Measurements from ENCODE around the gene MSH5.

- TF ChIP-seq JUNB (CRISPR knock-in tag; conservative IDR thresholded peaks at IDR 0.05) (no peak), HNRNPL (IDR thresholded peaks at IDR 0.05; ENCODE audit: low read depth, low read length) (no peak), NFRKB (IDR thresholded peaks at IDR 0.05; ENCODE audit: low read depth) (peak; percentile 80), CTCF (IDR thresholded peaks at IDR 0.05 in 2 of 3, conservative IDR thresholded peaks at IDR 0.05 in 1 of 3; ENCODE audit: insufficient read depth in 2 of 3, low read depth in 1 of 3, low read length in 3 of 3) (peak in 2 of 3 experiments; percentile 14 to 17; a peak in 1 of 6 replicates), SMARCC2 (IDR thresholded peaks at IDR 0.05; ENCODE audit: low read depth) (peak; percentile 82)
Observed at GRCh38 chr6:31702819-31703716, 36.7 kb upstream of the MSH5 start, which contains the start of gene ABHD16A.
